Caco-2 (cell line): Measurements from ENCODE around the gene LINS1. TPM values are rescaled to one million over a fixed set of nuclear protein-coding genes. Genes with fewer than 3 reads are reported as not detected.
A peak's percentile ranks its signal among the peaks of the same experiment; 100 is the strongest.

ENCODE experiments used
- Bru-seq: library from RNA; stranded (reverse); fragments of 400-500 nt; gene quantifications from one replicate; lab custom pipeline; 2021; lab: Mats Ljungman, UMichigan
- BruChase-seq, 2 experiments: library from RNA; stranded (reverse); fragments of 400-500 nt; gene quantifications; one replicate each; lab custom pipeline; 2021; lab: Mats Ljungman, UMichigan
- BruUV-seq: library from RNA; stranded (reverse); fragments of 400-500 nt; replicated peaks from 2 replicates; lab custom pipeline; 2021; lab: Mats Ljungman, UMichigan
- CTCF ChIA-PET: fragments of 300-600 bp; sonication (Branson Sonifier 250); formaldehyde crosslinking; loops from one replicate; lab custom pipeline; 2022; ENCODE audit warnings: antibody characterized with exemption; lab: Charles Lee
- POLR2A ChIA-PET: fragments of 300-600 bp; sonication (Branson Sonifier 250); formaldehyde crosslinking; loops from one replicate; lab custom pipeline; 2022; ENCODE audit warnings: antibody characterized with exemption; lab: Charles Lee
- DNase-seq, 2 experiments: peaks; one replicate each; pipeline versions ENCODE4 v3.0.0 to v3.0.0-alpha.2; 2020 to 2022
- H3K27me3 ChIP-seq: replicated peaks from 2 replicates; pipeline ENCODE4 v1.6.0; 2011; ENCODE audit warnings: low read length; ENCODE audit not compliant: control insufficient read depth, insufficient read depth
- H3K36me3 ChIP-seq: 2 replicates; pipeline ENCODE4 v1.5.1; 2011; ENCODE audit warnings: low read length; ENCODE audit not compliant: control insufficient read depth, insufficient read depth
- H3K4me1 ChIP-seq: fragments of 250-450 bp; sonication (Bioruptor Pico); 2 replicates; pipeline ENCODE4 v1.5.1; 2020; ENCODE audit warnings: mild to moderate bottlenecking
- H3K4me3 ChIP-seq: 2 replicates; pipeline ENCODE4 v1.5.1; 2011; ENCODE audit warnings: low read depth, mild to moderate bottlenecking, control low read depth, low read length
- H3K9me3 ChIP-seq: fragments of 250-450 bp; sonication (Bioruptor Pico); 2 replicates; pipeline ENCODE4 v1.5.1; 2020; ENCODE audit warnings: mild to moderate bottlenecking, moderate library complexity
- H3K27ac Mint-ChIP-seq: one replicate; pipeline ENCODE4 v1.8.0; 2022; ENCODE audit warnings: mixed read lengths; ENCODE audit not compliant: unreplicated experiment
- H3K27me3 Mint-ChIP-seq: one replicate; pipeline ENCODE4 v1.8.0; 2022; ENCODE audit warnings: mixed read lengths; ENCODE audit not compliant: insufficient read depth, unreplicated experiment
- H3K36me3 Mint-ChIP-seq: one replicate; pipeline ENCODE4 v1.8.0; 2022; ENCODE audit warnings: mild to moderate bottlenecking, mixed read lengths; ENCODE audit not compliant: insufficient read depth, unreplicated experiment
- H3K4me1 Mint-ChIP-seq: one replicate; pipeline ENCODE4 v1.8.0; 2022; ENCODE audit warnings: low read depth, mixed read lengths; ENCODE audit not compliant: unreplicated experiment
- H3K4me3 Mint-ChIP-seq: one replicate; pipeline ENCODE4 v1.8.0; 2022; ENCODE audit warnings: mild to moderate bottlenecking, moderate library complexity, mixed read lengths; ENCODE audit not compliant: unreplicated experiment
- H3K9me3 Mint-ChIP-seq: one replicate; pipeline ENCODE4 v1.8.0; 2022; ENCODE audit warnings: mixed read lengths; ENCODE audit not compliant: unreplicated experiment
- CTCF ChIP-seq, 2 experiments: fragments of 200-600 bp in 1 of 2; IDR thresholded peaks; 1 replicate in 1 of 2; 2 replicates in 1 of 2; pipeline versions ENCODE4 v1.5.1 to v1.8.0; 2011 to 2022; ENCODE audit warnings: antibody characterized with exemption in 1 of 2, control low read depth in 1 of 2, inconsistent platforms in 1 of 2, low read depth in 1 of 2, low read length in 1 of 2, mild to moderate bottlenecking in 1 of 2, moderate library complexity in 1 of 2; ENCODE audit not compliant: insufficient read depth in 1 of 2, severe bottlenecking in 1 of 2, unreplicated experiment in 1 of 2
- intact Hi-C: fragments of 100-400 bp; cut with micrococcal nuclease; formaldehyde crosslinking; loops from one replicate; pipeline ENCODE4 v1.10.0; 2022; ENCODE audit not compliant: unreplicated experiment
- long read RNA-seq: library from polyadenylated mRNA; stranded (forward); transcript quantifications from one replicate; pipeline ENCODE4 v2.0.0, GENCODE V29; 2022
- total RNA-seq: library from RNA; stranded (reverse); gene quantifications from 2 replicates; pipeline ENCODE4 v1.2.3, GENCODE V29; 2022

The LINS1 gene
- 11.0 and 12.0 TPM in 2 replicates for total RNA-seq
- percentile 72 among the genes with signal in this experiment for Bru-seq, nascent RNA
- BruChase-seq, experiment 1, labeled RNA remaining after a 2-hour chase: percentile 73 among the genes with signal in this experiment
- percentile 59 among the genes with signal in this experiment for BruChase-seq, experiment 2, labeled RNA remaining after a 6-hour chase
- long read RNA-seq, full-length matches to known transcripts: 12 of 37 reads
- long read RNA-seq, partial matches to known transcripts: 1 of 37 reads
- long read RNA-seq, other reads (novel, unspliced or antisense): 24 of 37 reads

- POLR2A ChIA-PET: interaction anchor here (0.7 to 1.0 kb wide), 2 partner anchors 57 to 405 kb away, joined by 3 to 4 read pairs; no protein-coding TSS in a partner anchor
Observed at GRCh38 chr15:100602064-100602822, at the start of gene LINS1, which contains the start of gene ASB7. TSS of gene LINS1 (minus strand) at chr15:100602184. CDS start at chr15:100580842, 21,342 bp downstream. TSS of gene ASB7 (plus strand) at chr15:100602589. CDS start at chr15:100612217, 9,628 bp downstream.

GRCh38 chr15:100651253-100651652 is 49.3 kb upstream of the LINS1 start:
- no peaks in the 10 kb centered on the region for H3K27me3 Mint-ChIP-seq
- intact Hi-C loops: no loop called here
- ChIA-PET CTCF (no interaction called here), POLR2A (no interaction called here)
- Histone ChIP-seq H3K4me3 (no peak overlapping the region), H3K36me3 (no peaks in the 10 kb centered on the region; the same call in 1 of the 2 replicates), H3K27me3 (no peaks in the 10 kb centered on the region), H3K9me3 (no peaks in the 10 kb centered on the region), H3K4me1 (no peaks in the 10 kb centered on the region)
- H3K9me3 Mint-ChIP-seq: no peaks in the 10 kb centered on the region
- DNase-seq: no peak
- no peak overlapping the region for H3K4me3 Mint-ChIP-seq
- no peak for TF ChIP-seq CTCF (IDR thresholded peaks at IDR 0.05; ENCODE audit: insufficient read depth in 1 of 2, low read depth in 1 of 2, low read length in 1 of 2, severe bottlenecking in 1 of 2, unreplicated experiment in 1 of 2)
- no peak overlapping the region for H3K27ac Mint-ChIP-seq
- peaks cover 16% of the 10 kb centered on the region for H3K36me3 Mint-ChIP-seq
- no TSS peak for BruUV-seq
- H3K4me1 Mint-ChIP-seq: no peaks in the 10 kb centered on the region

More at GRCh38 chr15:100602064-100602822, at the start of gene LINS1, which contains the start of gene ASB7:
- DNase-seq: peak; percentile 99 to 100
- TF ChIP-seq CTCF (IDR thresholded peaks at IDR 0.05; ENCODE audit: insufficient read depth in 1 of 2, low read depth in 1 of 2, low read length in 1 of 2, severe bottlenecking in 1 of 2, unreplicated experiment in 1 of 2): no peak
- peak within 1 kb of the TSS; percentile 92 for H3K4me3 ChIP-seq
- no peak within 1 kb of the TSS for H3K4me3 Mint-ChIP-seq
- no peaks in the 10 kb centered on the region for H3K27me3 Mint-ChIP-seq
- intact Hi-C loops: no loop called here
- no peak within 1 kb of the TSS for H3K27ac Mint-ChIP-seq
- H3K36me3 Mint-ChIP-seq: peaks cover 9% of the 10 kb centered on the region
- no TSS peak for BruUV-seq
- H3K27me3 ChIP-seq: no peaks in the 10 kb centered on the region
- H3K9me3 Mint-ChIP-seq: no peaks in the 10 kb centered on the region
- H3K9me3 ChIP-seq: no peaks in the 10 kb centered on the region
- H3K36me3 ChIP-seq: no peaks in the 10 kb centered on the region
- CTCF ChIA-PET: interaction anchor here (0.9 to 1.8 kb wide), 4 partner anchors 252 to 898 kb away, joined by 3 to 11 read pairs (median 3); no protein-coding TSS in a partner anchor
- peaks cover 9% of the 10 kb centered on the region; the same call in 1 of the 2 replicates for H3K4me1 ChIP-seq
- no peaks in the 10 kb centered on the region for H3K4me1 Mint-ChIP-seq

- peaks cover 16% of the 10 kb centered on the region for H3K36me3 Mint-ChIP-seq
- H3K4me3 Mint-ChIP-seq: no peak overlapping the region
- ChIA-PET POLR2A (no interaction called here), CTCF (interaction anchor here (1.0 kb wide), 1 partner anchor 71 kb away, joined by 5 read pairs; no protein-coding TSS in a partner anchor)
- intact Hi-C loops: loop anchor here (1.0 kb wide), 1 partner anchor 23 kb away; no protein-coding TSS in a partner anchor
- no peaks in the 10 kb centered on the region for H3K27me3 Mint-ChIP-seq
- BruUV-seq: no TSS peak
- DNase-seq: no peak
- no peak overlapping the region for H3K4me3 ChIP-seq
- H3K4me1 Mint-ChIP-seq: no peaks in the 10 kb centered on the region
- no peaks in the 10 kb centered on the region for H3K9me3 ChIP-seq
- TF ChIP-seq CTCF (IDR thresholded peaks at IDR 0.05; ENCODE audit: insufficient read depth in 1 of 2, low read depth in 1 of 2, low read length in 1 of 2, severe bottlenecking in 1 of 2, unreplicated experiment in 1 of 2): peak in 1 of 2 experiments; percentile 44
- H3K9me3 Mint-ChIP-seq: no peaks in the 10 kb centered on the region
- H3K36me3 ChIP-seq: no peaks in the 10 kb centered on the region; the same call in 1 of the 2 replicates
- no peaks in the 10 kb centered on the region for H3K27me3 ChIP-seq
- no peak overlapping the region for H3K27ac Mint-ChIP-seq
- H3K4me1 ChIP-seq: no peaks in the 10 kb centered on the region
Observed at GRCh38 chr15:100650685-100651084, 48.7 kb upstream of the LINS1 start.
